EL (cell line): Measurements from ENCODE around the gene TTLL11.

Experiments used
- DNase-seq: peaks from one replicate; pipeline ENCODE4 v3.0.0-alpha.2; 2016

The TTLL11 gene

GRCh38 chr9:121871431-121872025 is 221.6 kb downstream of the TTLL11 start:
- DNase-seq, result peak; percentile 38

GRCh38 chr9:121870271-121870670 is 222.8 kb downstream of the TTLL11 start:
- DNase-seq, result no peak

- no peak for DNase-seq
These were observed 224.5 kb downstream of the TTLL11 start for GRCh38 chr9:121868626-121869025.

- no peak for DNase-seq
These were observed 226.2 kb downstream of the TTLL11 start for GRCh38 chr9:121866927-121867326.

- DNase-seq, result no peak
These were observed 227.2 kb downstream of the TTLL11 start for GRCh38 chr9:121865884-121866283.

GRCh38 chr9:121865060-121865459 is 228.0 kb downstream of the TTLL11 start:
- no peak for DNase-seq

GRCh38 chr9:121863955-121864354 is 229.2 kb downstream of the TTLL11 start:
- peak; percentile 50 for DNase-seq

GRCh38 chr9:121862371-121863332 is 230.5 kb downstream of the TTLL11 start:
- no peak for DNase-seq

GRCh38 chr9:121861501-121862180 is 231.5 kb downstream of the TTLL11 start:
- peak; percentile 43 for DNase-seq

- peak; percentile 76 for DNase-seq
These were observed 232.4 kb downstream of the TTLL11 start for GRCh38 chr9:121860744-121861143.

- no peak for DNase-seq
These were observed 232.9 kb downstream of the TTLL11 start for GRCh38 chr9:121860213-121860612.

GRCh38 chr9:121859646-121860045 is 233.5 kb downstream of the TTLL11 start:
- no peak for DNase-seq

GRCh38 chr9:121858788-121859187 is 234.3 kb downstream of the TTLL11 start:
- DNase-seq, result no peak

GRCh38 chr9:121857928-121858327 is 235.2 kb downstream of the TTLL11 start:
- DNase-seq, result no peak

GRCh38 chr9:121855476-121855875 is 237.6 kb downstream of the TTLL11 start:
- no peak for DNase-seq

GRCh38 chr9:121853617-121854395 is 239.3 kb downstream of the TTLL11 start:
- no peak for DNase-seq

- no peak for DNase-seq
These were observed 240.2 kb downstream of the TTLL11 start for GRCh38 chr9:121852651-121853616.

- no peak for DNase-seq
These were observed 240.9 kb downstream of the TTLL11 start for GRCh38 chr9:121852241-121852640.

GRCh38 chr9:121851641-121852091 is 241.4 kb downstream of the TTLL11 start:
- no peak for DNase-seq

- DNase-seq, result no peak
These were observed 242.7 kb downstream of the TTLL11 start for GRCh38 chr9:121850366-121850765.

GRCh38 chr9:121849554-121849953 is 243.6 kb downstream of the TTLL11 start:
- no peak for DNase-seq
